ENCODE results near the gene SLC2A1. TPM values are rescaled to one million over a fixed set of nuclear protein-coding genes. Genes with fewer than 3 reads are reported as not detected.
A peak's percentile ranks its signal among the peaks of the same experiment; 100 is the strongest.

Gene SLC2A1
- total RNA-seq, 1 donor from 2014 or later: 303 TPM

- Histone ChIP-seq H3K4me2 (no peak overlapping the region), H3K9ac (no peak overlapping the region), H3K4me1 (peaks cover 27% of the 10 kb centered on the region), H4K20me1 (ENCODE audit: low read depth) (no peaks in the 10 kb centered on the region), H3K27me3 (no peaks in the 10 kb centered on the region), H3K79me2 (ENCODE audit: low read depth) (no peaks in the 10 kb centered on the region), H3F3A (ENCODE audit: low read depth) (peaks cover 6% of the 10 kb centered on the region), H3K9me3 (ENCODE audit: low read depth) (no peaks in the 10 kb centered on the region), H2AFZ (replicated peaks) (no peak overlapping the region), H3K36me3 (no peaks in the 10 kb centered on the region), H3K27ac (no peak overlapping the region), H3K4me3 (no peak overlapping the region)
- Mint-ChIP-seq H3K9me3 (no peaks in the 10 kb centered on the region), H3K36me3 (peaks cover 19% of the 10 kb centered on the region), H3K4me1 (peaks cover 42% of the 10 kb centered on the region), H3K27ac (peak overlapping the region; percentile 43), H3K27me3 (ENCODE audit: insufficient read depth, low read depth) (peaks cover 4% of the 10 kb centered on the region), H3K4me3 (no peak overlapping the region)
- no peak for TF ChIP-seq EZH2 (IDR thresholded peaks at IDR 0.05)
- TF ChIP-seq EZH2phosphoT487 (IDR thresholded peaks at IDR 0.05): no peak
- TF ChIP-seq CTCF (IDR thresholded peaks at IDR 0.05): no peak
- DNase-seq (ENCODE audit: low spot score): no peak
Observed at GRCh38 chr1:42983253-42983652, 24.6 kb upstream of the SLC2A1 start.

DNA sequence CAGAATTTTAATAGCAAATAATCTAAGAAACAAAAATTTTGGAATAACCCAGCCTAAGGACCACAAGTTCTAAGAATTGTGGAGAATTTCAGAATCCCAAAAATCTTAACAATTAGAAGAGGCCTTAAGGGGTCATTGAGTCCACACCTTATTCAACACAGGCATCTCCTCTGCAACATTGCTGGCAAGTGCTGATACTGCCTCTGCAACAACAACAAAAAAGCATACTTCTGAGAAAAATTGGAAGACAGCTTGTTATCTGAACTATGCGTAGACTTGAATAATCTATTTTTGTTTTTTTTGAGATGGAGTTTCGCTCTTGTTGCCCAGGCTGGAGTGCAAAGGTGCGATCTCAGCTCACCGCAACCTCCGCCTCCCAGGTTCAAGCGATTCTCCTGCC lies 24.0 kb upstream of the SLC2A1 start:
- H2AFZ ChIP-seq (replicated peaks): no peak overlapping the region
- no peaks in the 10 kb centered on the region for H4K20me1 ChIP-seq (ENCODE audit: low read depth)
- H3F3A ChIP-seq (ENCODE audit: low read depth): peaks cover 9% of the 10 kb centered on the region
- Mint-ChIP-seq H3K4me1 (peaks cover 48% of the 10 kb centered on the region), H3K36me3 (peaks cover 21% of the 10 kb centered on the region), H3K4me3 (no peak overlapping the region), H3K27me3 (ENCODE audit: insufficient read depth, low read depth) (peaks cover 7% of the 10 kb centered on the region), H3K9me3 (no peaks in the 10 kb centered on the region), H3K27ac (no peak overlapping the region)
- H3K27me3 ChIP-seq: no peaks in the 10 kb centered on the region
- H3K79me2 ChIP-seq (ENCODE audit: low read depth): no peaks in the 10 kb centered on the region
- no peak for DNase-seq (ENCODE audit: low spot score)
- H3K36me3 ChIP-seq: no peaks in the 10 kb centered on the region
- H3K4me3 ChIP-seq: no peak overlapping the region
- H3K27ac ChIP-seq: no peak overlapping the region
- TF ChIP-seq EZH2phosphoT487 (IDR thresholded peaks at IDR 0.05): no peak
- no peak for TF ChIP-seq EZH2 (IDR thresholded peaks at IDR 0.05)
- no peak overlapping the region for H3K9ac ChIP-seq
- peaks cover 32% of the 10 kb centered on the region for H3K4me1 ChIP-seq
- H3K9me3 ChIP-seq (ENCODE audit: low read depth): no peaks in the 10 kb centered on the region
- H3K4me2 ChIP-seq: no peak overlapping the region

DNA sequence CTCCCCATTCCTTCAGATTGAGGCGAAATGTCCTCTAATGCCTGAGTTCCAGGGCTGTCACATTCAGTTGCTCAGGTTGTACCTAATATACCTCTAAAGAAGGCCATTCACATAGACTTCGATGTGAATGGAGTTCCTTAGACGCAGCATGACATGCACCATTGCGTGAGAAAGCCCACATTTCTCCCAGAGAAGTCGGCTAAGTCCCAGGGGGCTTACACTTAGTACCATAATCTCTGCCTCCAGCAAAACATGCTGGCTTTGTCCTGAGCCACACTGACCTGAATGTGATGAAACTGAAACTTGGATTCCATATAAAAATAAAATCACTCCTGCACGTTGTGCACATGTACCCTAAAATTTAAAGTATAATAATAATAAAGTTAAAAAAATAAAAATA lies 23.2 kb upstream of the SLC2A1 start:
- Mint-ChIP-seq H3K4me3 (no peak overlapping the region), H3K9me3 (no peaks in the 10 kb centered on the region), H3K27ac (no peak overlapping the region), H3K4me1 (peaks cover 51% of the 10 kb centered on the region), H3K36me3 (peaks cover 24% of the 10 kb centered on the region), H3K27me3 (ENCODE audit: insufficient read depth, low read depth) (peaks cover 9% of the 10 kb centered on the region)
- peaks cover 32% of the 10 kb centered on the region for H3K4me1 ChIP-seq
- no peaks in the 10 kb centered on the region for H3K9me3 ChIP-seq (ENCODE audit: low read depth)
- no peak overlapping the region for H3K9ac ChIP-seq
- TF ChIP-seq EZH2phosphoT487 (IDR thresholded peaks at IDR 0.05) (no peak), CTCF (IDR thresholded peaks at IDR 0.05) (no peak), EZH2 (IDR thresholded peaks at IDR 0.05) (no peak)
- no peaks in the 10 kb centered on the region for H4K20me1 ChIP-seq (ENCODE audit: low read depth)
- H3K27ac ChIP-seq: no peak overlapping the region
- H3K79me2 ChIP-seq (ENCODE audit: low read depth): no peaks in the 10 kb centered on the region
- no peak overlapping the region for H2AFZ ChIP-seq (replicated peaks)
- no peak overlapping the region for H3K4me3 ChIP-seq
- peaks cover 9% of the 10 kb centered on the region for H3F3A ChIP-seq (ENCODE audit: low read depth)
- DNase-seq (ENCODE audit: low spot score): no peak
- H3K27me3 ChIP-seq: no peaks in the 10 kb centered on the region
- H3K4me2 ChIP-seq: peak overlapping the region; percentile 2
- no peaks in the 10 kb centered on the region for H3K36me3 ChIP-seq

DNA sequence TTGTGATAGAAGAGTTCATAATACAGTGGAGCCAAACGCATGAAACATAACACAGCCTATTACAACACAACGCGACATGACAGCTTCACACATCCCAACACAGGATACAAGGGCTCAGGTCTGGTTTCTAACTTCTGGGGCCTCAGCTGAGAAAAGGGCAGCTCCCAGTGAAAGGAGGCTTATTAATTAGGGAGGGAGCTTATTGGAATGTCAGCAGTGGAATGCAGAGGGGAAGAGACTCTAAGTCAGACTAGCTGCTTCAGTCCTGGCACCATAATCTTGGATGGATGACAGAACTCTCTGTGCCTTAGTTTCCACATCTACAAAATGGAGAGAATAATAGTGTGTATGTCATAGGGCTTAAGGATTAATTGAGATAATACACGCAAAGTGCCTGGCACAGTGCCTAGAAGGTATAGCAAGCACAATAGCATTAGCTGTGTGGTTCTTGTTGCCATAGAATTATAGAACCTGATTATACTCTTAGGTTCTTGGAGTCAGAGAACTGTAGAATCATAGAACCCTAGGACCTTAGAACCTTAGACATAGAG lies 22.7 kb upstream of the SLC2A1 start:
- Histone ChIP-seq H3K4me1 (peaks cover 32% of the 10 kb centered on the region), H4K20me1 (ENCODE audit: low read depth) (no peaks in the 10 kb centered on the region), H2AFZ (replicated peaks) (no peak overlapping the region), H3K4me2 (peak overlapping the region; percentile 2), H3K36me3 (no peaks in the 10 kb centered on the region), H3K4me3 (no peak overlapping the region), H3K9me3 (ENCODE audit: low read depth) (no peaks in the 10 kb centered on the region), H3K9ac (no peak overlapping the region), H3F3A (ENCODE audit: low read depth) (peaks cover 9% of the 10 kb centered on the region), H3K27ac (no peak overlapping the region), H3K79me2 (ENCODE audit: low read depth) (no peaks in the 10 kb centered on the region), H3K27me3 (no peaks in the 10 kb centered on the region)
- no peak for TF ChIP-seq CTCF (IDR thresholded peaks at IDR 0.05)
- TF ChIP-seq EZH2phosphoT487 (IDR thresholded peaks at IDR 0.05): no peak
- no peak for TF ChIP-seq EZH2 (IDR thresholded peaks at IDR 0.05)
- peak; percentile 47 for DNase-seq (ENCODE audit: low spot score)
- H3K27ac Mint-ChIP-seq: peak overlapping the region; percentile 16
- no peaks in the 10 kb centered on the region for H3K9me3 Mint-ChIP-seq
- peaks cover 56% of the 10 kb centered on the region for H3K4me1 Mint-ChIP-seq
- peaks cover 9% of the 10 kb centered on the region for H3K27me3 Mint-ChIP-seq (ENCODE audit: insufficient read depth, low read depth)
- H3K4me3 Mint-ChIP-seq: no peak overlapping the region
- peaks cover 25% of the 10 kb centered on the region for H3K36me3 Mint-ChIP-seq

Data from neural progenitor cell (in vitro differentiated cells).